Small intestine (tissue), 7 donors: ENCODE measurements around the gene KRTAP2-4. TPM values are rescaled to one million over a fixed set of nuclear protein-coding genes. Genes with fewer than 3 reads are reported as not detected.
"Not testable (repeated sequence)": the region's sequence is repeated elsewhere in the genome, so short reads cannot be mapped to it uniquely, and the experiment has no call there.

Experiments used
- DNase-seq, 2 donors: peaks; one replicate each; pipeline versions ENCODE4 v3.0.0 to v3.0.0-alpha.2; 2013
- FAIRE-seq: peaks from 2 replicates; lab custom pipeline; 2012; peaks lifted over from hg19 to GRCh38; lab: Jason Lieb, UNC
- H3K27ac ChIP-seq, 3 donors: one replicate each; pipeline ENCODE4 v1.5.1; 2013; ENCODE audit warnings: low read length in 2 of 3, mild to moderate bottlenecking in 2 of 3, control low read depth in 1 of 3, inconsistent platforms in 1 of 3, low read depth in 1 of 3, moderate library complexity in 1 of 3
- H3K27me3 ChIP-seq, 3 donors: one replicate each; pipeline ENCODE4 v1.6.1; 2013; ENCODE audit warnings: low read length in 3 of 3, inconsistent platforms in 1 of 3; ENCODE audit not compliant: control insufficient read depth in 3 of 3, insufficient read depth in 3 of 3
- H3K36me3 ChIP-seq, 3 donors: one replicate each; pipeline ENCODE4 v1.6.1; 2013; ENCODE audit warnings: low read length in 3 of 3, inconsistent platforms in 1 of 3, low read depth in 1 of 3, mild to moderate bottlenecking in 1 of 3, moderate library complexity in 1 of 3; ENCODE audit not compliant: control insufficient read depth in 3 of 3, insufficient read depth in 2 of 3
- H3K4me1 ChIP-seq, 3 donors: one replicate each; pipeline ENCODE4 v1.6.1; 2013; ENCODE audit warnings: low read length in 2 of 3, inconsistent platforms in 1 of 3, low read depth in 1 of 3, mild to moderate bottlenecking in 1 of 3, moderate library complexity in 1 of 3; ENCODE audit not compliant: control insufficient read depth in 3 of 3, insufficient read depth in 2 of 3
- H3K4me3 ChIP-seq, 3 donors: one replicate each; pipeline ENCODE4 v1.5.1; 2013; ENCODE audit warnings: low read length in 3 of 3, control low read depth in 1 of 3, inconsistent platforms in 1 of 3, low read depth in 1 of 3, mild to moderate bottlenecking in 1 of 3, moderate library complexity in 1 of 3
- H3K9me3 ChIP-seq, 2 donors: one replicate each; pipeline ENCODE4 v1.6.1; 2013; ENCODE audit warnings: low read depth in 1 of 2, low read length in 1 of 2; ENCODE audit not compliant: control insufficient read depth in 2 of 2, insufficient read depth in 1 of 2
- WGBS, 3 donors: extraction: QIAGEN DNeasy Blood & Tissue Kit; methylation state at CpG; one replicate each; pipeline ENCODE4 v1.1.7; 2013; 5-methylcytosine and 5-hydroxymethylcytosine counted together
- polyA plus RNA-seq, 4 donors: library from polyadenylated mRNA; stranded (reverse) in 3 of 4; unstranded in 1 of 4; fragments of 200-250 nt in 3 of 4; fragments of 120-200 nt in 1 of 4; gene quantifications; one replicate each; pipeline versions ENCODE4 v1.2.1 to v1.2.3, GENCODE V29; 2013
- donor health status: healthy with polysubstance abuse.
- donor health status: control.
- donor health status: control.
- donor health status: Bipolar disorder and iron deficiency.
- donor health status: healthy.

Gene KRTAP2-4
- polyA plus RNA-seq, 4 donors = not detected

GRCh38 chr17:41037853-41038350 lies 27.8 kb downstream of the KRTAP2-4 start:
- H3K9me3 ChIP-seq = no peaks in the 10 kb centered on the region
- no peak overlapping the region for H3K4me3 ChIP-seq
- WGBS, 3 donors = 86 to 89% (median 87%) methylated on average over 2 of the region's 2 CpGs
- H3K27ac ChIP-seq = no peak overlapping the region
- peaks cover 0 to 3% (median 0%) of the 10 kb centered on the region in 3 donors for H3K27me3 ChIP-seq
- H3K36me3 ChIP-seq = no peaks in the 10 kb centered on the region
- no peak for FAIRE-seq
- H3K4me1 ChIP-seq = no peaks in the 10 kb centered on the region
- no peak for DNase-seq

GRCh38 chr17:41034346-41034935 lies 31.2 kb downstream of the KRTAP2-4 start, which contains the start of gene KRTAP1-3:
Gene KRTAP1-3, minus strand, starts transcription at chr17:41034874. Its CDS starts 53 bp downstream, at chr17:41034821.
- not testable (repeated sequence) for H3K4me1 ChIP-seq, H3K27ac ChIP-seq, H3K36me3 ChIP-seq, DNase-seq, FAIRE-seq, H3K4me3 ChIP-seq, H3K27me3 ChIP-seq, H3K9me3 ChIP-seq
- 80 to 88% (median 84%) methylated on average over 8 to 10 of the region's 10 CpGs for WGBS, 3 donors

GRCh38 chr17:41029633-41030245 lies 35.9 kb downstream of the KRTAP2-4 start, which contains the start of gene KRTAP1-4:
Gene KRTAP1-4, minus strand, starts transcription at chr17:41030195. Its CDS starts 117 bp downstream, at chr17:41030078.
- no peak for FAIRE-seq
- no peaks in the 10 kb centered on the region for H3K4me1 ChIP-seq
- H3K4me3 ChIP-seq = no peak within 1 kb of the TSS
- H3K27ac ChIP-seq = no peak within 1 kb of the TSS
- no peak for DNase-seq
- no peaks in the 10 kb centered on the region for H3K36me3 ChIP-seq
- 79 to 89% (median 84%) methylated on average over 10 to 12 of the region's 12 CpGs for WGBS, 3 donors
- H3K9me3 ChIP-seq = no peaks in the 10 kb centered on the region
- no peaks in the 10 kb centered on the region for H3K27me3 ChIP-seq

GRCh38 chr17:41026715-41027471 lies 38.8 kb downstream of the KRTAP2-4 start, which contains the start of gene KRTAP1-5:
Gene KRTAP1-5, minus strand, starts transcription at chr17:41027208. Its CDS starts 53 bp downstream, at chr17:41027155.
- no peak within 1 kb of the TSS for H3K27ac ChIP-seq
- H3K36me3 ChIP-seq = no peaks in the 10 kb centered on the region
- H3K27me3 ChIP-seq = no peaks in the 10 kb centered on the region
- FAIRE-seq = no peak
- 56 to 72% (median 71%) methylated on average over 9 of the region's 9 CpGs for WGBS, 3 donors
- H3K4me3 ChIP-seq = no peak within 1 kb of the TSS
- no peaks in the 10 kb centered on the region for H3K4me1 ChIP-seq
- no peaks in the 10 kb centered on the region for H3K9me3 ChIP-seq
- no peak for DNase-seq

GRCh38 chr17:41024697-41025096 lies 41.0 kb downstream of the KRTAP2-4 start:
- 80 to 91% (median 81%) methylated on average over 3 of the region's 3 CpGs for WGBS, 3 donors
- no peaks in the 10 kb centered on the region for H3K4me1 ChIP-seq
- FAIRE-seq = no peak
- peaks cover 0 to 2% (median 0%) of the 10 kb centered on the region in 3 donors for H3K27me3 ChIP-seq
- H3K9me3 ChIP-seq = no peaks in the 10 kb centered on the region
- no peak overlapping the region for H3K27ac ChIP-seq
- H3K4me3 ChIP-seq = no peak overlapping the region
- DNase-seq = no peak
- H3K36me3 ChIP-seq = no peaks in the 10 kb centered on the region

GRCh38 chr17:41020336-41020735 lies 45.3 kb downstream of the KRTAP2-4 start:
- Histone ChIP-seq H3K27me3 (peaks cover 0 to 2% (median 0%) of the 10 kb centered on the region in 3 donors), H3K36me3 (no peaks in the 10 kb centered on the region)
- FAIRE-seq = no peak

GRCh38 chr17:41019415-41019814 lies 46.3 kb downstream of the KRTAP2-4 start:
- H3K27me3 ChIP-seq = peaks cover 0 to 2% (median 0%) of the 10 kb centered on the region in 3 donors
- DNase-seq (no peak), FAIRE-seq (no peak)
- no peak overlapping the region for H3K4me3 ChIP-seq
- WGBS, 3 donors = 94 to 98% (median 96%) methylated on average over 3 of the region's 3 CpGs
- no peaks in the 10 kb centered on the region for H3K9me3 ChIP-seq
- H3K27ac ChIP-seq = no peak overlapping the region
- no peaks in the 10 kb centered on the region for H3K4me1 ChIP-seq
- no peaks in the 10 kb centered on the region for H3K36me3 ChIP-seq

More at GRCh38 chr17:41020336-41020735, 45.3 kb downstream of the KRTAP2-4 start:
- Histone ChIP-seq H3K9me3 (no peaks in the 10 kb centered on the region), H3K4me1 (no peaks in the 10 kb centered on the region), H3K27ac (no peak overlapping the region), H3K4me3 (no peak overlapping the region)
- DNase-seq = no peak

- Histone ChIP-seq H3K9me3 (no peaks in the 10 kb centered on the region), H3K36me3 (no peaks in the 10 kb centered on the region), H3K4me3 (no peak overlapping the region), H3K27me3 (peaks cover 0 to 2% (median 0%) of the 10 kb centered on the region in 3 donors), H3K27ac (no peak overlapping the region), H3K4me1 (no peaks in the 10 kb centered on the region)
- WGBS, 3 donors = 65 to 86% (median 71%) methylated on average over 3 of the region's 3 CpGs
- no peak for DNase-seq
- FAIRE-seq = no peak
Measured at GRCh38 chr17:41018541-41018940, 47.1 kb downstream of the KRTAP2-4 start.
